Left cardiac atrium (tissue), 4 donors: ENCODE data around the gene MUC4. TPM values are rescaled to one million over a fixed set of nuclear protein-coding genes. Genes with fewer than 3 reads are reported as not detected.
"Not testable (repeated sequence)": the region's sequence is repeated elsewhere in the genome, so short reads cannot be mapped to it uniquely, and the experiment has no call there.

Experiments
- ATAC-seq, 2 donors: fragments of 200-7000 bp; cut with Tn5 transposase; one replicate each; pipeline ENCODE4 v1.9.1; 2020; ENCODE audit warnings: mild to moderate bottlenecking in 2 of 2, moderate library complexity in 2 of 2
- DNase-seq: peaks from one replicate; pipeline ENCODE4 v3.0.0-alpha.2; 2020
- intact Hi-C, 2 donors: fragments of 100-400 bp; cut with DNase I; formaldehyde crosslinking; loops; one replicate each; pipeline versions ENCODE4 v1.14.1 to v1.15.1; 2022 to 2023
- total RNA-seq, 2 donors: library from RNA; stranded (reverse); fragmentation: NEBNext Ultra II Directional; extraction: Animal tissue kit (Norgen Biotek cat#: 25700); gene quantifications; one replicate each; pipeline ENCODE4 v1.2.1, GENCODE V29; 2021
- donor health status: DM: no; HTN: yes; CAD: no.
- donor health status: DM: no; HTN: yes; CAD: no; lungs with severe emphysema.
- donor health status: DM: yes; HTN: yes; CAD: no.
- donor health status: Dilated cardiomyopathy.

The MUC4 gene
- total RNA-seq, 2 donors from 2014 or later = not detected

DNA sequence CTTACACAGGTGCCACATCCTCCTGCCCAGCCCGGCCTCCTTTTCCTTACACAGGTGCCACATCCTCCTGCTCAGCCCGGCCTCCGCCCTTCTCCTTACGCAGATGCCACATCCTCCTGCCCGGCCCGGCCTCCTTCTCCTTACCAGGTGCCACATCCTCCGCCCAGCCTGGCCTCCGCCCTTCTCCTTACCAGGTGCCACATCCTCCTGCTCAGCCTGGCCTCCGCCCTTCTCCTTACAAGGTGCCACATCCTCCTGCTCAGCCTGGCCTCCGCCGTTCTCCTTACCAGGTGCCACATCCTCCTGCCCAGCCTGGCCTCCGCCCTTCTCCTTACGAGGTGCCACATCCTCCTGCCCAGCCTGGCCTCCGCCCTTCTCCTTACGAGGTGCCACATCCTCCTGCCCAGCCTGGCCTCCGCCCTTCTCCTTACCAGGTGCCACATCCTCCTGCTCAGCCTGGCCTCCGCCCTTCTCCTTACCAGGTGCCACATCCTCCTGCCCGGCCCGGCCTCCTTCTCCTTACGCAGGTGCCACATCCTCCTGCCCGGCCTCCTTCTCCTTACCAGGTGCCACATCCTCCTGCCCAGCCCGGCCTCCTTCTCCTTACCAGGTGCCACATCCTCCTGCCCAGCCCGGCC lies 4.7 kb upstream of the MUC4 start:
- ATAC-seq, DNase-seq, intact Hi-C loops: not testable (repeated sequence)

DNA sequence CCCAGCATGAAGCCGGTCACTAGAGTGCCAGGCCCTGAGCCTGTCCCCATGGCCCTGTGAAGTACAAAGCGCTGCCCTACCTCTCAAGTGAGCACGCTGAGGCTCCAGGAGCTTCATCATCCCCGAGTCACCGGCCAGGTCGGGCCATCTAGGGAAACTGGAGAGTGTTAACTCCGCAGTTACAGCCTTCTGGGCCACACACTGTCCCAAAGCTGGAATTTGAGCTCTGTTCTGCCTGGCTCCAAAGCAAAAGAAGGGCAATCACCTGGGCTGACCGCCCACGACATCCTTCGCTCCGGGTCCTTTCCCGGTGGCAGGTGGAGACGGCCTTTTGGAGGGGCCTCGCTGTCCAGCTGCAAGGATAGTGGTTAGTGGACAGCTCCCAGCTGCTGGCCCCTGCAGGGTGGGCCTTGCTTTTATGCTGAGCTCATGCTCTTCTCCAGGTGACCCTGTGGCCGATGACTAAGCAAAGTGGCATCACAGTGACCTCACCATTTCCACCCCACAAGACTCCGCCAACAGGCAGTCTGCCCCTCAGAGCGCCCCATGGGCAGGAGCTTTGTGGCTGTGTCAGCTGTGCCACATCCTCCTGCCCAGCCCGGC lies 3.5 kb upstream of the MUC4 start:
- ATAC-seq (no peak), DNase-seq (no peak)
- intact Hi-C loops = no loop called here

DNA sequence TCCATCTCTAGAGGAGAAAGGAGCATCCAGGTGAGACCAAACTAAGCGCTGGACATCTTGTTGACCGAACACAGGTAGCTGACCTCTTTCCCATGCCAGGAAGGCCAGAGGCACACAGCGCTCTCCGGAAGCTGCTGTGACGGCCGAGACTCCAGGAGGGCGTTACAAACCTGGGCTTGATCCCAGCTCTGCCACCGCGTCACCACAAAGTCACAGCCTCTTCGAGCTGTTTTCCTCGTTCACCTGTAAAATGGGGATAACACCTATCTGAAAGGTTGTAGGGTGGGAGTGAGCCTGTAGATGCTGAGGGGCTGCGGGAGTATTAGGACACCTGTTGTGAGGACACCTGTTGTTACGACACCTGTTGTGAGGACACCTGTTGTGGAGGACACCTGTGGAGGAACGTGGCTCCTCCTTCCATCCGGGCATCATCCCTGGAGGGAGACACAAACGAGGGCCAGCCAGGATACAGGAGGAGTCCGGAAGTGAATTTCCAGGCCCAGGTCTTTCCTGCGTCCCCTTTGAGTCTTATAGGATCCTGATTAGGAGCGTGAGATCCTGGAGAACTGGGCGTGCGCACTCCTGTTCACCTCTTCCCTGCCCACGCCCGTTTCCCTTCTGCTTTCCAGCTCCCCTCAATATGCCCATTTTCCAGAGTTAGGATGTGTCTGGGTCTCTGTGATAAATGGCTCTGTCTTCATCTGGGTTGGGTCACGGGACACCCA lies 2.3 kb upstream of the MUC4 start:
- intact Hi-C loops = no loop called here
- DNase-seq (no peak), ATAC-seq (no peak)

DNA sequence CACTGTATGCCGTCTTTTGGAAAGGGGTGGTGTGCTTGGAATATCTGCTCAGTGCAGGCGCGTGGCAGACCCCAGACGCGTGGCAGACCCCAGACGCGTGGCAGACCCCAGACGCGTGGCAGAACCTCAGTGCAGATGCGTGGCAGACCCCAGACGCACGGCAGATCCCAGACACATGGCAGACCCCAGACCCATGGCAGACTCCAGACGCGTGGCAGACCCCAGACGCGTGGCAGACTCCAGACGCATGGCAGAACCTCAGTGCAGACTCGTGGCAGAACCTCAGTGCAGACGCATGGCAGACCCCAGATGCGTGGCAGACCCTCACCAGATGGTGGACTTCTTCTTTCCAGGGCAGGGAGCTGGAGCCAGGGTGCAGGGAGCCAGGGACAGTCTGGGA lies 637 bp upstream of the MUC4 start:
- ATAC-seq = no peak
- no peak for DNase-seq
- intact Hi-C loops = no loop called here

DNA sequence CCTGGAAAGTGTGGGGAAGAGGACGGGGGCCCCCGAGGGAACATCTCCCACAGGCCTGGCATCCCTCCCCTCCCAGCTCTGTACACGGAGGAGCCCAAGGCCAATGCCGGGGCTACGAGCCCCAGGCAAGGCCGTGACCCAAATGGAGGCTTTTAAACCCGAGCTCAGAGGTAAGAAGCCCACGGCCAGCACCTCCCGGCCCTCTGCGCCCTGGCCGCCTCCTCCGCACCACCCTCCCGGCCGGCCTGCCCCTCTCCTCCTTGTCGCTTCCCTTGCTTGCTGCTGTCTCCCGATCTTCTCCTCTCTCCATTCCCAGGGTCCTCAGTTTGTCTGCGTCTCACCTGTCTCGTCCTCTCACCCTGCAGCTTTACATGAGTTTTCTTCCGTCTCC lies 1.3 kb downstream of the MUC4 start:
- ATAC-seq (no peak), DNase-seq (no peak)
- intact Hi-C loops = no loop called here

DNA sequence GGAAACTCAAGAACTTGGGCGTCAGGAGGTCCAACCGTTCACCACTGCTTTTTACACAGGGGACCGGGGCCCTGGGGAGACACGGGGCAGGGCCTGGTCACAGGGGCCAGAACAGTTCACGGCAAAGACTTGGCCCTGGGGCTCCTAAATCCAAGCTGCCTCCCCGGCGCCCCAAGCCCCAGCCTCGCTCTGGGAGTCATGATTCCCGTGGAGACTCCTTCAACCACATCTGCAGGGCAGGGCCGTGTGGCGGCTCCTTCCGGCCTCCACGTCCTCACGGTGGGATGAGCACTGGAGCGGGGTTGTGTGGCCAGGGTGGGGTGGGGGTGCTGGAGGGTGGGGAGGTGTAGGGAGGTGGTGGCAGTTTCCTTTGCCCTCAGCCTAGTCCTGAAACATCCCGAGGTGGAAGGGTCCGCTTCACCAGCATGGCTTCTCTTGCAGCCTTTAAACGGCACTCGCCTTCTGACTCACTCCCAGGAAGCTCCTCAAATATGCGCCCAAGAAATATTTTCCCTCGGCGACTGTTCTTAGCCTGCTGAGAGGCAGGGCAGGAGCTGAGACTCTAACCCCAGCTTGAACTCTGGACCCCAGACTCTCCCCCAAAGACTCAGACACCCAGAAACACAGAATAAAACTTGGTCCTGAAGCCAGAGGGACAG lies 1.8 kb downstream of the MUC4 start:
- intact Hi-C loops = no loop called here
- DNase-seq = no peak
- no peak for ATAC-seq

DNA sequence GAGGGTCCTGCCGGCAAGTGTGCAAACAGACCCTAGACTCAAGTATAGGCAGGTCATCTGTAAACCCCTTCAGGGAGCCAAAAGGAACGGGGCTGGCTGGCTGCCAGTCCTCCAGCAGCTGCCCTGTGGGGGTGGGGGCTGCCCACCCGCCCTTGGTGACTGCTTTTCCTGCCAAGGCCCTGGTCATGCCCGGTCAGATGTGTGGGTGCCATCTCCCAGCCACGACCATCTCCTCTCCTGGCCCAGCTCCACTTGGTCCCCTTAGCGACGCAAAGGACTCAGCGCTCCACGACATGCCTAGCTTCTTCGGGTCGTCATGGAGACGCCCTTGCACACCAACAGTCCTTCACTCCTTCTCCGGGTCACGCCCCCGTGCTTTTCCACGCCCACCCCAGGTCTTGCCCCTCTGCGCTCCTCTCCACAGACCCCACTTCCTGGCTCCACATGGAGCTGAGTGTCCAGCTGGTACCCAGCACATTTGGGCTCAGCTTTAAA lies 2.4 kb downstream of the MUC4 start:
- ATAC-seq = no peak
- no peak for DNase-seq
- intact Hi-C loops = no loop called here

DNA sequence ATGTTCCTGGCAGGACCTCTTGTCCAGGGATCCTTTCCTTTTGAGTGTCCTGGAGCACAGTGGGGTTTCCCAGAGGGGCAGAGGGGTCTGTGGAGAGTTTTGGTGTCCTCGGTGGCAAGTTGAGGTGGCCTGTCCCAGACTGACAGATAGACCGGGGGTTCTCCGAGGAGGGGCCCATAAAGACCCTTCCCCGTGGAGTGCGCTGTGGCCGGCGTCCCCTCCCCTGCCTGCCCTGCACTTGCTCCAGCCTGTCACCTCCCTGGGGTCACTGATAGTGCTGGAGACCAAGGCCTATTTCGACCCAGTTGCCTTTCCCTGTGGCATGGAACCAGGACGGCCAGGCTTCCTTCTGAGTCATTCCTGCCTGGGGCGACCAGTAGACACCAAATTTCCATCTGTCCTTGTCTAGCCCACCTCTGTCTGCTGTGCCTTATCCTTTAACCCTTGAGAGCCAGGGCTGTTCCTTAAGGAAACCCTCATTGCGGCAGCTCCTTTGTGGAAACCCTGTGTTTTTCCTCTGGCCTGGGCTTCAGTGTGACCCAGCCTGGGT lies 2.9 kb downstream of the MUC4 start:
- ATAC-seq = no peak
- intact Hi-C loops = no loop called here
- DNase-seq = no peak

DNA sequence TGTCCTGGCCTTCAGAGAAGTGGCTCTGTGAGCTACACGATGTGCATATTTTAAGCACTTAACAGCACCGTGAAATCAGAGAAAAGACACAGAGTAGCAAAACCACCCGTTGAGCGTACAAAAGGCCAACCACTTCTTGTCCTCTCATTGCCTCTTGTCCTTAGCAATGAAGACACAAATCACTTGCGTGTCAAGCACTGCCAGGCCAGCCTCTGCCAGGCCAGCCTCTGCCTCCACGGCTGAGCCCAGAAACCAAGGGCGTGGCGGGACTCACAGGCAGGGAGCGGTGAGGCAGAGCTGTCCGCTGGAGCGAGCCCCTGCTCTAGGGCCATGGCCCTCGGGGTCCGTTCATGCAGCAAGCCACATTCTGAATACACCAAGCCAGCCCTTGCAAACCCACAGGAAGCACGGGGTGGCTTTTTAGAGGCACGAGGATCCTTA lies 4.0 kb downstream of the MUC4 start:
- intact Hi-C loops = no loop called here
- no peak for ATAC-seq
- DNase-seq = no peak

DNA sequence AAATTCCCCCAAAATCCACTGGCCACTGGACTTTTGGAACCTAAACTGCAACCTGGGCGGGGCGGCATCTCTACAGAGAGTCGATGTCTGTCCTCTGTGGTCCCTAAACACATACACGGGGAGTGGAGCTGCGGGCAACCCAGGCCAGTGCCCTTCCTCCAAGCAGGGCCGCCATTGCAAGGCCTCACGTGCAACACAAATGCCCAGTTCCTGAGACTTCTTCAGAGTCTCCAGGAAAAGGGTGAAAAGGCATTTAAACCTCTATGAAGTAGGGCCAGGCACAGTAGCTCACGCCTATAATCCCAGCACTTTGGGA lies 4.9 kb downstream of the MUC4 start:
- intact Hi-C loops = no loop called here
- ATAC-seq = no peak
- no peak for DNase-seq

DNA sequence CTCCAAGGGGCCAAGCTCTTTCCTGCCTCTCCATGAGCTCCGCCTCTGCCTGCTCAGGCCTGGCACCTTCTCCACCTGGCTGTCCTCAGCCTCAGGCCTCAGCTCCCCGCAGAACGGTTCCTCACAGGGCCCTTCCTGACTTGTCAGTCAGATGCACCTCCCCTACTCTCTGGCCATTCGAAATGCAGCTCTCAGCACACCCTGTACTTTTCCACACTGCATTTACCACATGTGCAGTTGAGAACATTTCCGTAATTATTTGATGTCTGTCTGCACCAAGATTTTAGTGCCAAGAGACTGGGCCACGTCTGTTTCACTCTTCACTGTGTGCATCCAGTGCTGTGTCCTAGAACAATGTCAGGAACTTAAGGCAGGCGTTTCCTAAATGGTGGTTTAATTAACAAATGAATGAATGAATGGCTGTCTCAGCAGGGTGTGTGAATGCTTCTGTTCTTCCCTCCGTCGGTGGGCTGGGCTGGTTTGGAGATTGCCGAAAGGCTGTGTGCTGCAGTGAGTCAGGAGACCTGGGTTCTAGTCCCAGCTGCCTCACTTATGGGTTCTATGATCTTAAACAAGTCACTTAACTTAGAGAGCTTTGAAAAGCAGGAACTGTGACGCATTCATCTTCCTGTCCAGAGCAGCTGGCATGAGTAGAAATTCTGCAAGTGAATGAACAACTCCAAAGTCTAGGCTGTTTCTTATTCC lies 5.4 kb downstream of the MUC4 start:
- intact Hi-C loops = no loop called here
- peak in 1 of 2 donors; percentile 39 for ATAC-seq
- no peak for DNase-seq

DNA sequence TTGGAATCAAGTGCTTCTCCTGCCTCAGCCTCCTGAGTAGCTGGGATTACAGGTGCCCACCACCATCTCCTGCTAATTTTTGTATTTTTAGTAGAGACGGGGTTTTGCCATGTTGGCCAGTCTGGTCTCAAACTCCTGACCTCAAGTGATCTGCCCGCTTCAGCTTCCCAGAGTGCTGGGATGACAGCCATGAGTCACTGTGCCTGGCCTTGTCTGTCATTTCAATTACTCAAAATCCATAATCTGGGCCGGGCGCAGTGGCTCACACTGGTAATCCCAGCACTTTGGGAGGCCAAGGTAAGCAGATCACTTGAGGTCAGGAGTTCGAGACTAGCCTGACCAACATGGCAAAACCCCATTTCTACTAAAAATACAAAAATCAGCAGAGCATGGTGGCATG lies 6.1 kb downstream of the MUC4 start:
- not testable (repeated sequence) for ATAC-seq, DNase-seq

DNA sequence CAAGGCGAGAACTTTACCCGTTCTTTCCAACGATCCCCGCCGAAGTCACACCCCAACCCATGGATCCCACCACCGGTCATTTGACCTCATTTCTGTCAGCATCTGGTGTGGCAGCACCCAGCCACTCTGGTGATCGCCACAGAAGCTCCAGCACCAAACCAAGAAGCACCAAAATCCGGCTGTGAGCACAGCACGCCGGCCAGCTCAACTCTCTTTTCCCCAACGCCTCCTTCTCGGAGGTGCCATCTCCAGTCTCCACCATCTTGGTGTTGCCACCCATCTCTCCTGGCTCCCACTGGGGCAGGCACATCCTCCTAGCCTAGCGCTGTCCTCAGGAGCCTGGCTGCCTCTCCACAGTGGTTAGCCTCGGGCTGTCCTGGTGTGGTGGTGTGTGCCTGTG lies 6.5 kb downstream of the MUC4 start:
- ATAC-seq (no peak), DNase-seq (no peak)
- intact Hi-C loops = no loop called here

More for the DNA sequence above, 6.1 kb downstream of the MUC4 start:
- intact Hi-C loops = not testable (repeated sequence)

DNA sequence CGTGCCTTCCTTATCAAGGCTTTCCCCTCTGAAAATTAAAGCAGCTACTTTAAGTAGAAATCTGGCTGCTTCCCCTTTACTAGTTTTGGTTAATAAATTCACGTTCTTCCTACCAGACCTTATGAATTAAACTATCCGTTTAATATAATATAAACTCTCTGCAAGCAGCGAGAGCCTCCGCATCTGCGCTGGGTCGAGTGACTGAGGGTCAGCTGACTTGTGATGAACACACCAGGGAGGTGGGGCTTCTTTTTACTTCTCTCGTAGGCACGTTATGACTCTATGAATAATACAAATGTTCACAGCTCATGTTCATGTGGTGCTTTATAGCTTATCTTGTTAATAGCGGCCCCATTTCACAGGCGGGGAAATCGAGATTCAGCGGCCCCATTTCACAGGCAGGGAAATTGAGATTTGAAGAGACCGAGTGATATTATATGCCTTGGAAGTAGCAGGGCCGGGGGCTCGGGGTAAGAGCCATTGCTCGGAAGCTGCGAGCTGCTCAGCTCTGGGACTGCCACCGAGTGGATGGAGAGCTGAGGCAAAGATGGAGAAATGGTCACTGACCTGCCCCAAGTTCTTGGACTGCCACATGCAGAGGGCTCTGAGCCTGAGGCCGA lies 8.3 kb downstream of the MUC4 start:
- ATAC-seq (peak; percentile 30 to 48), DNase-seq (no peak)
- intact Hi-C loops = no loop called here

DNA sequence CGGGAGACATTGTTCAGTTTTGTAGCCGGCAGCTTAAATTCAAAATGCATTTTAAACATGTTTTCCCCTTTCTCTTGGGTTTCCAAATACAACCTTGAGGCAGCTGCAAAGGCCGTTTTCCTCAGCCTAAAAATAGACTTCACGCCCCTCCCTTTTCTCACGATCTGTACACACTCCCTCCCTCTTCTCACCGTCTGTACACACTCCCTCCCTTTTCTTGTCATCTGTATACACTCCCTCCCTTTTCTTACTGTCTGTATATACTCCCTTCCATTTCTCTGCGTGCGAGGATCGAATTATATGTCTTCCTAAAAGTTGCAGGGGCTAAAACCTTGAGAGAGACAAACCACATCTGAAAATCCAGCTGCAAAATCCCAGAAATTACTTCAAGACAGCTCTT lies 8.9 kb downstream of the MUC4 start:
- intact Hi-C loops = no loop called here

DNA sequence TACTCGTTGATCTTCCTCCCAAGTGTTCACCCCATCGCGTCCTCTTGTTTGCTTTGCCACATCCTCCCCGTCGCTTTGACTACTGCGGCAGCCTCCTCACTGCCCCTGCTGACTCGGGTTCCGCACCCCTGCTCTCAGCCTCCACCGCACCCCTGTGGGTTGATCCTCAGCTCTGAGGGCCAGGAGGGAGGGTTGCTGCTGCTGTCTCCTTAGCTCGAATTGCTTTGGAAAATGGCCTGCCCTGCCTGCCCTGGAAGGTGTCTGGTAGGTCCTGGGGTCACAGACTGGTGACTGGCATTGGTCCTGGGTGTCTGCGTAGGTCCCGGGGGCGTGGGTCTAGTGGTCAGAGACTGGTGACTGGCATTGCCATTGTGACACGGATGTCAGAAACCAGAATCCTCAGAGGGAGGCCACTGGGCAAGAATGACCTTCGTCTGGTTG lies 9.4 kb downstream of the MUC4 start:
- intact Hi-C loops = no loop called here
- ATAC-seq (no peak), DNase-seq (no peak)

More for the DNA sequence above, 8.9 kb downstream of the MUC4 start:
- ATAC-seq (peak; percentile 38 to 67), DNase-seq (no peak)

DNA sequence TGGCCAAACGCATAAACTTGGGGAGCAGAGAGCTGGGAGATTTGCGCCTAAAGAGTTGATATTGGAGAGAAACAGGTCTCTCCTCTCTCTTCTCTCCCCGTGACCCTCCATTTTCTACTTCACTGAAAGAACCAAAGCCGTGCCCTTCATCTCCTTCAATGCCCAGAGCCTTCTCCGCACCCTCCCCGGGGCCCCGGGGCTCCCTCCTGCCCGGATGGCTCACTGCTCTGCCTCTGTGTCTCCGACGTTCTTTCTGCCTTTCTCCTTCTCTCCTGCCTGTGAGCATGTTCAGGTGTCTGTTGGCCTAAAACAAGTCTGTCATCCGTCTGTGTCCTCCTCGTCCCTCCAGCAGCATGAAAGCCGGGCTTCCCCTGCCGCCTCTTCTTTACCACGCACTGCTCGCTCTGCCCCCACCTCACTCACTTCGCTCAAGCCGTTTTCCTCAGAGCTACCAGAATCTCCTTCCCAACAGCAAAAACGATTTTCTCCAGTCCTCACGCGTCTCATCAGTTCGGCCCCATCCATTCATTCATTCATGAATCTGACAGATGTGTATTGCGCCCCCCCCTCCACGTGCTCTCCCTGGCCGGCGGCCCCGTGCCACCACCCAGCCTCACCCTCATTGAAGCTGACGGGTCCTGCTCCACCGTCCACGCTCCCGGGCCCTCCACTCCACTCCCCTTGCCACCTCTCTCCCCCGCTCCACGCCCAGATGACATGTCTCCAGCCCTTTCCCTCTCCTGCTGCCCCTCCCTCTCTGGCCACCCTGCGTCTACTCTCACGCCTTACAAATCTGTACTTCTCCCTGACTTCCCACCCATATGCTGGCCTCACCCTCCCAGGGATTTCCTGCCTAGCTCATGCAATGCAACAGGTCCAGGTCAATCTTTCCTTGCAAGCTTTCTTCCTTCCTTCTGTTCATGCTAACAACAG lies 10.2 kb downstream of the MUC4 start:
- intact Hi-C loops = no loop called here
- ATAC-seq = no peak
- no peak for DNase-seq

DNA sequence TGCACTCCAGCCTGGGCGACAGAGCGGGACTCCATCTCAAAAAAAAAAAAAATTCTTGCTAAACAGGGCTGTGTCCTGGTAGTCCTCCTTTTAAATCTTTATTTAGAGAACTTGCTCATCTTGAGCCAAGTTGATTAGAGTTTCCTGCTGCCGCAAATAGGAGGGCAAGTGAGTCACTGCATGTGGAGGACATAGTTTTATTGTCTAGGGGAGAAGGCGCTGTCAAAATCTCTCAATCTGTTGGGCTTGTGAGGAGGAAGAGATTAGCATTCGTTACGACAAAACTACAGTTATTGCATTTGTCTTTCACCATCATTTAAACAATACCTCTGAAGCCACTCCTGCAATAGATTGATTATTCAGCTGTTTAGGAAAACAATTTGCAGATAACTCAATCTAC lies 11.5 kb downstream of the MUC4 start:
- intact Hi-C loops = no loop called here
- DNase-seq (no peak), ATAC-seq (no peak)
